Neural cell (in vitro differentiated cells): ENCODE data around the gene TBC1D14.

Experiments
- EP300 ChIP-seq: fragments of 450-650 bp; conservative IDR thresholded peaks from 2 replicates; pipeline ENCODE4 v1.6.1; 2014; ENCODE audit warnings: antibody characterized with exemption, mild to moderate bottlenecking, moderate library complexity; ENCODE audit not compliant: poor library complexity, severe bottlenecking
- EZH2 ChIP-seq: fragments of 200-600, 300-800 bp; shearing (Covaris generic), sonication (generic); IDR thresholded peaks from 2 replicates; pipeline ENCODE4 v1.6.1; 2014; ENCODE audit warnings: antibody characterized with exemption, low read length, borderline replicate concordance, mild to moderate bottlenecking; ENCODE audit not compliant: insufficient read depth, poor library complexity, severe bottlenecking
- MXI1 ChIP-seq: fragments of 450-650 bp; conservative IDR thresholded peaks from 2 replicates; pipeline ENCODE4 v1.6.1; 2014; ENCODE audit warnings: antibody characterized with exemption, mild to moderate bottlenecking; ENCODE audit not compliant: poor library complexity, severe bottlenecking
- POLR2AphosphoS5 ChIP-seq: IDR thresholded peaks from 2 replicates; pipeline ENCODE4 v1.6.1; 2012
- TF ChIP-seq, protein P1 (sequence below): fragments of 450-650 bp; IDR thresholded peaks from 2 replicates; pipeline ENCODE4 v1.5.1; 2014; ENCODE audit warnings: antibody characterized with exemption, mild to moderate bottlenecking, moderate library complexity; ENCODE audit not compliant: poor library complexity, severe bottlenecking

DNA sequence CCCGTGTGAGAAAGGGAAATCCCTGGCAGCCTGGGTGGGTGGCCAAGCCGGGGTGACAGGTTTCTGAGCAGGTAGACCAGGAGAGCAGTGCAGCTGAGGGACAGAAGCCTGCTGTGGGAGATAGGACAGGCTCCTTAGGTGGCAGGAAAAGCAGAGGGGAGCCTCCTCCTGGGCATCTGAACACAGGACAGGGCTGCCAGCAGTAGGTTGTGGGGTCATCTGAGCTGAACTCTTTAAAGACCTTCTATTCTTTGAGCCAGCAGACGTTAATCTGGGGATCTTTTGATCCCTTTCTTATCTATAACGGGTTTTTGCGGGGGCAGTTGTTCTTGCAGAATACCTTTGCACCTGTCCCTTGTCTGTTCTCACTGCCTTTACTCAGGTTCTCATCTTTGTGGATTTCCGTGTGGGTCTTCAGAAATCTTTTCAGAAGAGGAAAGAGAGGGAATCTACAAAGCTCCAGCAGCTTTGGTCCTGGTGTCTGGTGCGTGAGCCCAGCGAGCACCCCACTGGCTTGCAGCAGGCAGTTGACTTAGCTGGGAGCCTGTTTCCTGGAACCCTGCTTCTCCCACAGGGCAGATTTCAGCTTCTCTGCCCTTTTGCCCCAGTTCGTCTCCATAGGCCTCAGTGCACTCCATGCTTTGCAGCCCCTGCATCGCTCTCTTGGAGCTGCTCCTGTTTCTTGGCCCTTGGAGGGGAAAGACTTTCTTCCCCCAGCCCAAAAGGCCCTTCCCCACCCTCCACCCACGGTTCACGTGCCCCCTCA lies 97.7 kb downstream of the TBC1D14 start:
- TF ChIP-seq, protein P1, sequence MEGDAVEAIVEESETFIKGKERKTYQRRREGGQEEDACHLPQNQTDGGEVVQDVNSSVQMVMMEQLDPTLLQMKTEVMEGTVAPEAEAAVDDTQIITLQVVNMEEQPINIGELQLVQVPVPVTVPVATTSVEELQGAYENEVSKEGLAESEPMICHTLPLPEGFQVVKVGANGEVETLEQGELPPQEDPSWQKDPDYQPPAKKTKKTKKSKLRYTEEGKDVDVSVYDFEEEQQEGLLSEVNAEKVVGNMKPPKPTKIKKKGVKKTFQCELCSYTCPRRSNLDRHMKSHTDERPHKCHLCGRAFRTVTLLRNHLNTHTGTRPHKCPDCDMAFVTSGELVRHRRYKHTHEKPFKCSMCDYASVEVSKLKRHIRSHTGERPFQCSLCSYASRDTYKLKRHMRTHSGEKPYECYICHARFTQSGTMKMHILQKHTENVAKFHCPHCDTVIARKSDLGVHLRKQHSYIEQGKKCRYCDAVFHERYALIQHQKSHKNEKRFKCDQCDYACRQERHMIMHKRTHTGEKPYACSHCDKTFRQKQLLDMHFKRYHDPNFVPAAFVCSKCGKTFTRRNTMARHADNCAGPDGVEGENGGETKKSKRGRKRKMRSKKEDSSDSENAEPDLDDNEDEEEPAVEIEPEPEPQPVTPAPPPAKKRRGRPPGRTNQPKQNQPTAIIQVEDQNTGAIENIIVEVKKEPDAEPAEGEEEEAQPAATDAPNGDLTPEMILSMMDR, result no peak
- TF ChIP-seq EP300, result no peak
- TF ChIP-seq POLR2AphosphoS5, result no peak
- no peak for TF ChIP-seq EZH2
- no peak for TF ChIP-seq MXI1
